Liver (tissue), 9 donors: ENCODE data around the gene CACNG3. TPM values are rescaled to one million over a fixed set of nuclear protein-coding genes. Genes with fewer than 3 reads are reported as not detected.

ENCODE experiments used
- DNase-seq: peaks from one replicate; pipeline ENCODE4 v3.0.0-alpha.2; 2017; ENCODE audit warnings: low spot score
- H3K27ac ChIP-seq, 2 donors: one replicate each; pipeline ENCODE4 v1.7.0; 2013; ENCODE audit warnings: inconsistent platforms in 2 of 2, low read length in 2 of 2, control low read depth in 1 of 2, low read depth in 1 of 2, mild to moderate bottlenecking in 1 of 2
- H3K27me3 ChIP-seq, 4 donors: one replicate each; pipeline versions ENCODE4 v1.6.1 to v1.7.0; 2013; ENCODE audit warnings: low read length in 3 of 4, inconsistent platforms in 1 of 4, mild to moderate bottlenecking in 1 of 4, moderate library complexity in 1 of 4; ENCODE audit not compliant: control insufficient read depth in 4 of 4, insufficient read depth in 4 of 4
- H3K36me3 ChIP-seq, 4 donors: one replicate each; pipeline versions ENCODE4 v1.6.1 to v1.7.0; 2013; ENCODE audit warnings: low read length in 3 of 4, mild to moderate bottlenecking in 3 of 4, low read depth in 1 of 4, moderate library complexity in 1 of 4; ENCODE audit not compliant: control insufficient read depth in 4 of 4, insufficient read depth in 3 of 4
- H3K4me1 ChIP-seq, 4 donors: one replicate each; pipeline versions ENCODE4 v1.6.1 to v1.7.0; 2013; ENCODE audit warnings: low read length in 3 of 4, mild to moderate bottlenecking in 3 of 4, moderate library complexity in 1 of 4; ENCODE audit not compliant: control insufficient read depth in 4 of 4, insufficient read depth in 4 of 4
- H3K4me3 ChIP-seq, 3 donors: one replicate each; pipeline versions ENCODE4 v1.6.1 to v1.7.0; 2013; ENCODE audit warnings: low read length in 3 of 3, control low read depth in 1 of 3, low read depth in 1 of 3, mild to moderate bottlenecking in 1 of 3
- H3K9ac ChIP-seq, 2 donors: one replicate each; pipeline ENCODE4 v1.7.0; 2013; ENCODE audit warnings: low read length in 2 of 2, mild to moderate bottlenecking in 2 of 2, moderate library complexity in 2 of 2, control low read depth in 1 of 2, low read depth in 1 of 2
- H3K9me3 ChIP-seq, 4 donors: one replicate each; pipeline versions ENCODE4 v1.6.1 to v1.7.0; 2013; ENCODE audit warnings: low read length in 3 of 4; ENCODE audit not compliant: control insufficient read depth in 4 of 4
- ATF3 ChIP-seq: IDR thresholded peaks from 2 replicates; pipeline ENCODE4 v1.6.1; 2016; ENCODE audit warnings: antibody characterized with exemption
- CTCF ChIP-seq: fragments of 150-350 bp; IDR thresholded peaks from 2 replicates; pipeline ENCODE4 v1.5.1; 2017; ENCODE audit warnings: improper control_type of control experiment, low read depth, low read length; ENCODE audit not compliant: missing input control
- EGR1 ChIP-seq, 2 donors: IDR thresholded peaks; 2 replicates each; pipeline ENCODE4 v1.6.1; 2016 to 2018; ENCODE audit warnings: antibody characterized with exemption in 2 of 2, low read depth in 2 of 2
- FOXA1 ChIP-seq: IDR thresholded peaks from 2 replicates; pipeline ENCODE4 v1.6.1; 2016; ENCODE audit warnings: antibody characterized with exemption
- FOXA2 ChIP-seq: IDR thresholded peaks from 2 replicates; pipeline ENCODE4 v1.6.1; 2016; ENCODE audit warnings: antibody characterized with exemption
- GABPA ChIP-seq, 2 donors: IDR thresholded peaks in 1 of 2; conservative IDR thresholded peaks in 1 of 2; 2 replicates each; pipeline ENCODE4 v1.6.1; 2016; ENCODE audit warnings: antibody characterized with exemption in 2 of 2, mild to moderate bottlenecking in 1 of 2, moderate library complexity in 1 of 2
- HNF4A ChIP-seq, 2 donors: conservative IDR thresholded peaks; 2 replicates each; pipeline ENCODE4 v1.6.1; 2016; ENCODE audit warnings: antibody characterized with exemption in 2 of 2, mild to moderate bottlenecking in 2 of 2
- HNF4G ChIP-seq: IDR thresholded peaks from 2 replicates; pipeline ENCODE4 v1.6.1; 2016; ENCODE audit warnings: antibody characterized with exemption
- JUND ChIP-seq, 2 donors: IDR thresholded peaks; 2 replicates each; pipeline ENCODE4 v1.6.1; 2016; ENCODE audit warnings: antibody characterized with exemption in 2 of 2
- MAX ChIP-seq: IDR thresholded peaks from 2 replicates; pipeline ENCODE4 v1.6.1; 2016; ENCODE audit warnings: antibody characterized with exemption
- NR2F2 ChIP-seq: IDR thresholded peaks from 2 replicates; pipeline ENCODE4 v1.6.1; 2016; ENCODE audit warnings: antibody characterized with exemption
- RAD21 ChIP-seq, 2 donors: IDR thresholded peaks; 2 replicates each; pipeline ENCODE4 v1.6.1; 2016; ENCODE audit warnings: antibody characterized with exemption in 2 of 2, mild to moderate bottlenecking in 2 of 2
- REST ChIP-seq: IDR thresholded peaks from 2 replicates; pipeline ENCODE4 v1.6.1; 2016; ENCODE audit warnings: antibody characterized with exemption, mild to moderate bottlenecking
- RXRA ChIP-seq, 2 donors: IDR thresholded peaks; 2 replicates each; pipeline ENCODE4 v1.6.1; 2017 to 2018; ENCODE audit warnings: antibody characterized with exemption in 2 of 2, mild to moderate bottlenecking in 1 of 2
- SP1 ChIP-seq: IDR thresholded peaks from 2 replicates; pipeline ENCODE4 v1.6.1; 2018; ENCODE audit warnings: antibody characterized with exemption, mild to moderate bottlenecking
- TAF1 ChIP-seq: conservative IDR thresholded peaks from 2 replicates; pipeline ENCODE4 v1.6.1; 2016; ENCODE audit warnings: antibody characterized with exemption, mild to moderate bottlenecking
- YY1 ChIP-seq: IDR thresholded peaks from 2 replicates; pipeline ENCODE4 v1.6.1; 2016; ENCODE audit warnings: antibody characterized with exemption, mild to moderate bottlenecking
- ZBTB33 ChIP-seq: IDR thresholded peaks from 2 replicates; pipeline ENCODE4 v1.6.1; 2016; ENCODE audit warnings: antibody characterized with exemption
- WGBS: extraction: QIAGEN DNeasy Blood & Tissue Kit; methylation state at CpG from one replicate; pipeline ENCODE4 v1.1.7; 2013; 5-methylcytosine and 5-hydroxymethylcytosine counted together
- polyA plus RNA-seq, 2 donors: library from polyadenylated mRNA; stranded (reverse) in 1 of 2; unstranded in 1 of 2; fragments of 200-250 nt in 1 of 2; fragments of >200 nt in 1 of 2; fragmentation: Nextera tagmentation in 1 of 2; extraction: Ambion mirVana in 1 of 2; gene quantifications; one replicate each; pipeline versions ENCODE4 v1.2.1 to v1.2.3, GENCODE V29; 2013 to 2015
- total RNA-seq, 2 donors: library from RNA; depleted of rRNA; stranded (reverse); fragments of >200 nt; gene quantifications; one replicate each; pipeline ENCODE4 v1.2.3, GENCODE V29; 2014
- donor health status: healthy.
- donor health status: healthy.
- donor health status: healthy.
- donor health status: healthy.
- donor health status: healthy.

CACNG3 gene
- total and polyA plus RNA-seq, 4 donors, result not detected

GRCh38 chr16:24349320-24349719 is 93.2 kb downstream of the CACNG3 start (continued):
- TF ChIP-seq CTCF, result no peak
- no peak for TF ChIP-seq HNF4G
- no peak for TF ChIP-seq SP1
- no peak for TF ChIP-seq HNF4A (conservative IDR thresholded peaks at IDR 0.05)
- no peak for TF ChIP-seq EGR1 (IDR thresholded peaks at IDR 0.05; ENCODE audit: low read depth in 2 of 2)

- TF ChIP-seq FOXA2, result no peak
- no peak for TF ChIP-seq RXRA (IDR thresholded peaks at IDR 0.05)
- TF ChIP-seq ZBTB33, result no peak
- TF ChIP-seq GABPA (IDR thresholded peaks at IDR 0.05 in 1 of 2, conservative IDR thresholded peaks at IDR 0.05 in 1 of 2), result no peak
- TF ChIP-seq YY1, result no peak
- TF ChIP-seq EGR1 (IDR thresholded peaks at IDR 0.05; ENCODE audit: low read depth in 2 of 2), result no peak
- TF ChIP-seq JUND (IDR thresholded peaks at IDR 0.05), result no peak
- TF ChIP-seq SP1, result no peak
- no peak for TF ChIP-seq RAD21 (IDR thresholded peaks at IDR 0.05)
- no peak for TF ChIP-seq CTCF
- no peak for TF ChIP-seq REST
- TF ChIP-seq NR2F2, result no peak
- TF ChIP-seq HNF4G, result no peak
- TF ChIP-seq ATF3, result no peak
- no peak for TF ChIP-seq TAF1
- TF ChIP-seq MAX, result no peak
- no peak for TF ChIP-seq FOXA1
- no peak for TF ChIP-seq HNF4A (conservative IDR thresholded peaks at IDR 0.05)
- Histone ChIP-seq H3K9ac (no peak overlapping the region), H3K27me3 (peaks cover 0 to 6% (median 0%) of the 10 kb centered on the region in 4 donors), H3K4me1 (no peaks in the 10 kb centered on the region), H3K9me3 (no peaks in the 10 kb centered on the region), H3K4me3 (no peak overlapping the region), H3K27ac (no peak overlapping the region), H3K36me3 (no peaks in the 10 kb centered on the region)
- 76% methylated on average over 5 of the region's 5 CpGs for WGBS
- DNase-seq, result no peak
These were observed 96.6 kb downstream of the CACNG3 start for GRCh38 chr16:24352746-24353145.
